ENCODE data around the gene C1orf53. TPM values are rescaled to one million over a fixed set of nuclear protein-coding genes. Genes with fewer than 3 reads are reported as not detected.

C1orf53 gene
- total RNA-seq, 2 experiments from 2014 or later, result not detected

DNA sequence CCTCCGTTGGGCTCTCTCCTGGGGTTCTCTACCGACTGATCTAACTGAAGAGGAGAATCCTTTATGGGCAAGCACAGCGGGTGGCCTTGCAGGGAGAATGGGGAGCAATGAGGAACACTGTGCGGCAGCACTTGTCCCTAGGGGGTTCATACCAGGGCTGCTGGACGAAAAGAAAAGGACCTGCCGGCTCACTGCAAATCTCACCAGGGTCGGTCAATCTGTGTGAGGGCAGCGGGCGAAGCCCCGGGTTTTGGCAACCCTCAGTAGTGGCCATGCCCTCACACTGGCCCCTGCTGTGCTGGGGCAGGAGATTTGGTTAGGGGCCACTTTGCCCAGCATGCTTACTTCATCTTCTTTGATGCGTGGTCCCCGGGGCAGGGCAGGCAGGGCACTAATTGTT lies 20.6 kb downstream of the C1orf53 start:
- no peak overlapping the region for H3K27ac Mint-ChIP-seq

DNA sequence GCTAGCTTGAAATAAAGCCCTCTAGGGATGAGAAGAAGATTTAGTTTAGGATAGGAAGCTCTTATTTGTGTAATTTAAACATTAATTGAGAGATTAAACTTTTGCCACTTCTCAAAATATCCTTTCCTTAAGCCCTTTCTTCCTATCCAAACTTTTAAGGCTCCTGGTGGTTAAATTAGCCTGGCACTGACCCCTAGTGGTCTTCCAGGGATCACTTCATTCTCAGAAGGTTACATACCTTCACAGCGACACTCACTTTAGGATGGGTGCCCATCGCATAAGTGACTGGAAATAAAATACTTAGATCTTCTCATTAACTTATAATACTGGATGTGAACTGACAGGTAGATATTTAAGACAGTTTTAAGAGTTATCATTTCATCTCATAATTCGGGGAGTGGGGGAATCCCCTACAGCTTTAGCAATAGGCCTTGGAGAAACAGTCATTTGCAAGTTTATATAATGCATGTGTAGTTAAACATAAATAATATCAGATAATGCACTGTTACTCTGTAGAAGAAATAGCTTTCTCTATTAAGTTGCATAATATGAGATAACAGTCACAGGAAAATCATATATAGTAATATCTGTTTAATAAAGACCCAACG lies 22.2 kb downstream of the C1orf53 start:
- H3K27ac ChIP-seq (ENCODE audit: low read depth in 1 of 2, low read length in 2 of 2), result no peak overlapping the region
- Mint-ChIP-seq H3K27ac (no peak overlapping the region), H3K27me3 (peaks cover 92% of the 10 kb centered on the region), H3K36me3 (ENCODE audit: low read depth) (no peaks in the 10 kb centered on the region), H3K4me1 (ENCODE audit: low read depth) (peaks cover 24% of the 10 kb centered on the region), H3K9me3 (no peaks in the 10 kb centered on the region), H3K4me3 (no peak overlapping the region)
- H3K9me3 ChIP-seq (ENCODE audit: control insufficient read depth in 1 of 2, insufficient read depth in 1 of 2, low read length in 2 of 2), result peaks cover 0 to 13% of the 10 kb centered on the region in 2 experiments
- H3K4me1 ChIP-seq (ENCODE audit: insufficient read depth, low read length), result peaks cover 21% of the 10 kb centered on the region
- peaks cover 58 to 73% of the 10 kb centered on the region in 2 experiments for H3K27me3 ChIP-seq (ENCODE audit: control insufficient read depth in 1 of 2, insufficient read depth in 2 of 2, low read length in 2 of 2)
- no peaks in the 10 kb centered on the region for H3K36me3 ChIP-seq (ENCODE audit: insufficient read depth, low read length)
- peak in 5 of 14 experiments; percentile 34 to 73 (median 52) for DNase-seq
- peak; percentile 77 for ATAC-seq (ENCODE audit: poor library complexity)
- ChIA-PET POLR2A (no interaction called here), CTCF (interaction anchor here (1.0 to 1.4 kb wide), 3 partner anchors 8 to 14 kb away, joined by 3 read pairs; no protein-coding TSS in a partner anchor)
- intact Hi-C loops (cut with DNase I, micrococcal nuclease), result loop anchor here (1.0 to 10.0 kb wide), 7 partner anchors 52 to 543 kb away; no protein-coding TSS in a partner anchor
- H3K4me3 ChIP-seq (ENCODE audit: low read length), result no peak overlapping the region
- TF ChIP-seq, protein P1, sequence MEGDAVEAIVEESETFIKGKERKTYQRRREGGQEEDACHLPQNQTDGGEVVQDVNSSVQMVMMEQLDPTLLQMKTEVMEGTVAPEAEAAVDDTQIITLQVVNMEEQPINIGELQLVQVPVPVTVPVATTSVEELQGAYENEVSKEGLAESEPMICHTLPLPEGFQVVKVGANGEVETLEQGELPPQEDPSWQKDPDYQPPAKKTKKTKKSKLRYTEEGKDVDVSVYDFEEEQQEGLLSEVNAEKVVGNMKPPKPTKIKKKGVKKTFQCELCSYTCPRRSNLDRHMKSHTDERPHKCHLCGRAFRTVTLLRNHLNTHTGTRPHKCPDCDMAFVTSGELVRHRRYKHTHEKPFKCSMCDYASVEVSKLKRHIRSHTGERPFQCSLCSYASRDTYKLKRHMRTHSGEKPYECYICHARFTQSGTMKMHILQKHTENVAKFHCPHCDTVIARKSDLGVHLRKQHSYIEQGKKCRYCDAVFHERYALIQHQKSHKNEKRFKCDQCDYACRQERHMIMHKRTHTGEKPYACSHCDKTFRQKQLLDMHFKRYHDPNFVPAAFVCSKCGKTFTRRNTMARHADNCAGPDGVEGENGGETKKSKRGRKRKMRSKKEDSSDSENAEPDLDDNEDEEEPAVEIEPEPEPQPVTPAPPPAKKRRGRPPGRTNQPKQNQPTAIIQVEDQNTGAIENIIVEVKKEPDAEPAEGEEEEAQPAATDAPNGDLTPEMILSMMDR (IDR thresholded peaks at IDR 0.05), result peak; percentile 81

More for the DNA sequence above, 20.6 kb downstream of the C1orf53 start:
- ATAC-seq (ENCODE audit: poor library complexity) (no peak), DNase-seq (no peak)
- H3K36me3 ChIP-seq (ENCODE audit: insufficient read depth, low read length), result no peaks in the 10 kb centered on the region
- Mint-ChIP-seq H3K4me1 (ENCODE audit: low read depth) (peaks cover 33% of the 10 kb centered on the region), H3K27me3 (peaks cover 92% of the 10 kb centered on the region), H3K36me3 (ENCODE audit: low read depth) (no peaks in the 10 kb centered on the region), H3K4me3 (no peak overlapping the region), H3K9me3 (no peaks in the 10 kb centered on the region)
- POLR2A ChIA-PET, result no interaction called here
- H3K4me3 ChIP-seq (ENCODE audit: low read length), result no peak overlapping the region
- H3K9me3 ChIP-seq (ENCODE audit: control insufficient read depth in 1 of 2, insufficient read depth in 1 of 2, low read length in 2 of 2), result peaks cover 0 to 21% of the 10 kb centered on the region in 2 experiments
- H3K27ac ChIP-seq (ENCODE audit: low read depth in 1 of 2, low read length in 2 of 2), result no peak overlapping the region
- TF ChIP-seq, protein P1 (IDR thresholded peaks at IDR 0.05), result no peak
- CTCF ChIA-PET, result interaction anchor here (1.4 kb wide), 1 partner anchor 10 kb away, joined by 3 read pairs; no protein-coding TSS in a partner anchor
- intact Hi-C loops (cut with DNase I, micrococcal nuclease), result loop anchor here in 1 of 2 experiments (5.0 to 10.0 kb wide), 3 partner anchors 51 to 528 kb away; no protein-coding TSS in a partner anchor
- H3K27me3 ChIP-seq (ENCODE audit: control insufficient read depth in 1 of 2, insufficient read depth in 2 of 2, low read length in 2 of 2), result peaks cover 63 to 74% of the 10 kb centered on the region in 2 experiments
- peaks cover 33% of the 10 kb centered on the region for H3K4me1 ChIP-seq (ENCODE audit: insufficient read depth, low read length)

DNA sequence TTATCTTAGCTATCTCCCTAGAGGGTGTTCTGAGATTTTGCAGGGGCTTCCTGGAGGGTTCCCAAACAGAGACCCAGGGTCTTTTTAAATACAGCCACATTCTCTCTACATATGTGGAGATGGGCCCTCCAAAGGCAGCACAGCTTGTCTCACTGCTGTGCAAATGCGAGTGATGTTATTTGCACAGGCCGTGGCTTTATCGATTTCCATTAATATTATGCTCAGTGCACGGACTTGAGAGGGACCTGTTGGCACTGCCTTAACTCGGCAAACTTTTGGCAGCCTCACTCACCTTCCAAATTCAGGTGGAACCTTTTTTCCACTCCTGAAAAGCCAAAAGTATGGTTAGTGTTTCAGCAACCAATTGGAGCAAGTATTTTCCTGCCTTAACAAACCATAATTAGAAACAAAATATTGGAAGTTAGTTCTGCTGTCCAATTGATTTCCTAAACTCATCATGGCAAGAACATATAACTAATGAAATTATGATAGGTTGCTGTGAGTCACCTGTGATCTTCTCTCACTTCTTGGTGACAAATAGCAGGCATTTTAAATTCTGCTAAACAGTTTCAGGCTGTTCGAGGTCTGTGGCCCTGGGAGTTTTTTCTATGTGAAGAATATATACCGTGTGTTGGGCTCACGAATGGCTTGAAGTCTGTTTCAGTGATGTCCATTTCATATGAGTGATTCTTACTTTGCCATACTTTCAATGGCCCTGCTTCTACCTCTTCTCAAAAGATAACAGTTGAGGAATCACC lies 25.7 kb downstream of the C1orf53 start:
- no peak overlapping the region for H3K4me3 Mint-ChIP-seq
- intact Hi-C loops (cut with DNase I, micrococcal nuclease), result loop anchor here in 1 of 2 experiments (2.0 to 10.0 kb wide), 4 partner anchors 337 to 539 kb away; no protein-coding TSS in a partner anchor
- H3K4me1 Mint-ChIP-seq (ENCODE audit: low read depth), result peaks cover 8% of the 10 kb centered on the region
- H3K27me3 ChIP-seq (ENCODE audit: control insufficient read depth in 1 of 2, insufficient read depth in 2 of 2, low read length in 2 of 2), result peaks cover 25 to 67% of the 10 kb centered on the region in 2 experiments
- TF ChIP-seq, protein P1 (IDR thresholded peaks at IDR 0.05), result no peak
- H3K36me3 ChIP-seq (ENCODE audit: insufficient read depth, low read length), result no peaks in the 10 kb centered on the region
- ChIA-PET CTCF (interaction anchor here (0.6 kb wide), 1 partner anchor 12 kb away, joined by 3 read pairs; no protein-coding TSS in a partner anchor), POLR2A (no interaction called here)
- H3K27ac ChIP-seq (ENCODE audit: low read depth in 1 of 2, low read length in 2 of 2), result no peak overlapping the region
- H3K9me3 Mint-ChIP-seq, result no peaks in the 10 kb centered on the region
- no peaks in the 10 kb centered on the region for H3K9me3 ChIP-seq (ENCODE audit: control insufficient read depth in 1 of 2, insufficient read depth in 1 of 2, low read length in 2 of 2)
- no peaks in the 10 kb centered on the region for H3K36me3 Mint-ChIP-seq (ENCODE audit: low read depth)
- H3K4me3 ChIP-seq (ENCODE audit: low read length), result no peak overlapping the region
- no peak for DNase-seq
- ATAC-seq (ENCODE audit: poor library complexity), result no peak
- H3K27me3 Mint-ChIP-seq, result peaks cover 87% of the 10 kb centered on the region
- peaks cover 4% of the 10 kb centered on the region for H3K4me1 ChIP-seq (ENCODE audit: insufficient read depth, low read length)
- no peak overlapping the region for H3K27ac Mint-ChIP-seq

Data from CD4-positive, alpha-beta T cell (primary cell).